Ovary (tissue), 9 donors: ENCODE data around the gene CADPS2. TPM values are rescaled to one million over a fixed set of nuclear protein-coding genes. Genes with fewer than 3 reads are reported as not detected.
"Not testable (repeated sequence)": the region's sequence is repeated elsewhere in the genome, so short reads cannot be mapped to it uniquely, and the experiment has no call there.

Experiments
- DNase-seq, 5 donors: peaks; one replicate each; pipeline ENCODE4 v3.0.0-alpha.2; 2019 to 2020
- H3K27ac ChIP-seq, 2 donors: fragments of 200-600 bp; one replicate each; pipeline versions ENCODE4 v1.5.1 to v1.8.0; 2019 to 2022
- H3K27me3 ChIP-seq: fragments of 200-600 bp; one replicate; pipeline ENCODE4 v1.8.0; 2022
- H3K36me3 ChIP-seq: fragments of 200-600 bp; sonication (generic); one replicate; pipeline ENCODE4 v1.5.1; 2019
- H3K4me1 ChIP-seq: one replicate; pipeline ENCODE4 v1.8.1; 2013; ENCODE audit warnings: mild to moderate bottlenecking, moderate library complexity; ENCODE audit not compliant: insufficient read depth
- H3K4me3 ChIP-seq: fragments of 200-600 bp; sonication (generic); one replicate; pipeline ENCODE4 v1.5.1; 2017
- H3K9me3 ChIP-seq, 2 donors: fragments of 200-600 bp in 1 of 2; sonication (generic) in 1 of 2; one replicate each; pipeline versions ENCODE4 v1.5.1 to v1.8.1; 2013 to 2019; ENCODE audit warnings: mild to moderate bottlenecking in 1 of 2, moderate library complexity in 1 of 2
- EP300 ChIP-seq: sonication (generic); formaldehyde crosslinking; IDR thresholded peaks from one replicate; pipeline ENCODE4 v1.6.1; 2017; ENCODE audit warnings: antibody characterized with exemption
- POLR2A ChIP-seq: fragments of 450-650 bp; IDR thresholded peaks from one replicate; pipeline ENCODE4 v1.6.1; 2017; ENCODE audit warnings: antibody characterized with exemption, mild to moderate bottlenecking, moderate library complexity
- WGBS, 3 donors: extraction: QIAGEN DNeasy Blood & Tissue Kit in 1 of 3; methylation state at CpG; one replicate each; pipeline versions ENCODE4 v1.1.5 to v1.1.7; 2013 to 2017; 5-methylcytosine and 5-hydroxymethylcytosine counted together
- intact Hi-C, 4 donors: fragments of 100-400 bp; cut with DNase I; formaldehyde crosslinking; loops; one replicate each; pipeline versions ENCODE4 v1.11.0 to v1.15.1; 2022 to 2023
- polyA plus RNA-seq, 2 donors: library from polyadenylated mRNA; stranded (reverse); fragments of 200-250 nt in 1 of 2; fragments of 350-450 nt in 1 of 2; fragmentation: Illumina TruSeq in 1 of 2; extraction: RNeasy Lipid Tissue Mini Kit (QIAGEN cat#74804) in 1 of 2; gene quantifications; one replicate each; pipeline ENCODE4 v1.2.3, GENCODE V29; 2013 to 2014
- total RNA-seq, 7 donors: library from RNA; depleted of rRNA in 2 of 7; stranded (reverse); fragments of >200 nt in 2 of 7; fragmentation: NEBNext Ultra II Directional in 3 of 7; extraction: Animal tissue kit (Norgen Biotek cat#: 25700) in 3 of 7; gene quantifications; one replicate each; pipeline versions ENCODE4 v1.1.0 to v1.2.4, GENCODE V29; 2016 to 2023
- TF ChIP-seq, protein P1 (sequence below), 3 donors: fragments of 450-650 bp in 2 of 3; fragments of 200-600 bp in 1 of 3; IDR thresholded peaks; one replicate each; pipeline versions ENCODE4 v1.5.1 to v1.8.0; 2016 to 2022; ENCODE audit warnings: antibody characterized with exemption in 3 of 3, mild to moderate bottlenecking in 1 of 3
- donor health status: DM: no; HTN: no; CAD: no; lungs with moderate emphysema.
- donor health status: DM: no; HTN: no; CAD: no.
- donor health status: Bipolar disorder and iron deficiency.
- donor health status: DM: yes; HTN: yes; CAD: no.
- donor health status: DM: no; HTN: no; CAD: no.
- donor health status: DM: yes; HTN: yes; CAD: no.

CADPS2 gene
- total and polyA plus RNA-seq, 9 donors = 10.1 to 26.7 (median 16.6) TPM

DNA sequence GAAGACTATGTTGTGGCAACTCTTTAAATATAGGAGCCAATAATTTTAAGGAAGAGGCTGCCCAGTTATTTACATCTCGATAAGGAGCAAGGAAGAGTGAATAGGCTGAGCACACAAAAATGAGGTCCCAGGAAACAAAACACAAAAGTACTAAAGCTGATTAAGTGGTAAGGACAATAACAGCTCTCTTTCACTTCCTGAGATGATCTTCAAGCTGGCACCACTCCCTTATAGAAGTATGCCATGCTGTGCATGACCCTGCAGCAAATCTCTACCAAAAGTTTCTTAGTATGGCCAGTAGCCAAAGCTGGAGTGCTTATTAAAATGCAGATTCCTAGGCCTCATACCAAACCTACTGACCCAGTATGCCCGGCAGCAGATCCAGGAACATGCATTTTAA is 39.7 kb downstream of the CADPS2 start:
- Histone ChIP-seq H3K4me1 (peaks cover 9% of the 10 kb centered on the region), H3K27ac (no peak overlapping the region), H3K9me3 (no peaks in the 10 kb centered on the region), H3K4me3 (no peak overlapping the region), H3K36me3 (no peaks in the 10 kb centered on the region), H3K27me3 (no peaks in the 10 kb centered on the region)
- no peak for DNase-seq
- 83 to 86% (median 84%) methylated on average over 2 of the region's 2 CpGs for WGBS, 3 donors
- intact Hi-C loops = no loop called here
- no peak for TF ChIP-seq POLR2A
- TF ChIP-seq, protein P1, sequence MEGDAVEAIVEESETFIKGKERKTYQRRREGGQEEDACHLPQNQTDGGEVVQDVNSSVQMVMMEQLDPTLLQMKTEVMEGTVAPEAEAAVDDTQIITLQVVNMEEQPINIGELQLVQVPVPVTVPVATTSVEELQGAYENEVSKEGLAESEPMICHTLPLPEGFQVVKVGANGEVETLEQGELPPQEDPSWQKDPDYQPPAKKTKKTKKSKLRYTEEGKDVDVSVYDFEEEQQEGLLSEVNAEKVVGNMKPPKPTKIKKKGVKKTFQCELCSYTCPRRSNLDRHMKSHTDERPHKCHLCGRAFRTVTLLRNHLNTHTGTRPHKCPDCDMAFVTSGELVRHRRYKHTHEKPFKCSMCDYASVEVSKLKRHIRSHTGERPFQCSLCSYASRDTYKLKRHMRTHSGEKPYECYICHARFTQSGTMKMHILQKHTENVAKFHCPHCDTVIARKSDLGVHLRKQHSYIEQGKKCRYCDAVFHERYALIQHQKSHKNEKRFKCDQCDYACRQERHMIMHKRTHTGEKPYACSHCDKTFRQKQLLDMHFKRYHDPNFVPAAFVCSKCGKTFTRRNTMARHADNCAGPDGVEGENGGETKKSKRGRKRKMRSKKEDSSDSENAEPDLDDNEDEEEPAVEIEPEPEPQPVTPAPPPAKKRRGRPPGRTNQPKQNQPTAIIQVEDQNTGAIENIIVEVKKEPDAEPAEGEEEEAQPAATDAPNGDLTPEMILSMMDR (IDR thresholded peaks at IDR 0.05) = no peak

DNA sequence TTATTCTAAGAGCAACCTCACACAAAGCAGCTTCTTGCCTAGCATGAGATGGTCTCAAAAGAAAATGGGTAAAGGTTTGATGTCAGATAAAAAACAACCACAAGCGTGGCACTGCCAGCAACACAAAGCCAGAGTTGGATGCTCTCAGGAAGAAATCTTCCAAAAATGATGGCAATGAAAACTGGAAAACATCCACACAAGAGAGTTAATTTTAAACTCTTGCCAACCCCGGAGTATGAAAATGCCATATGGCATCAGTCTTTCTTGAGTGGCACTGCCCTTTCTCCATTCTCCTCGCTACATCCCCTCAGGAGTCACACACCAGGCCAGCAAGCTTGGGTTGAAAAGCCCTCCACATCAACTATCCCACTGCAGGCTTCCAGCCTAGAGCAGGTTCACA is 41.0 kb downstream of the CADPS2 start:
- no peaks in the 10 kb centered on the region for H3K27me3 ChIP-seq
- peaks cover 9% of the 10 kb centered on the region for H3K4me1 ChIP-seq
- H3K36me3 ChIP-seq = no peaks in the 10 kb centered on the region
- 87 to 96% (median 93%) methylated on average over 3 of the region's 3 CpGs for WGBS, 3 donors
- intact Hi-C loops = no loop called here
- no peak overlapping the region for H3K4me3 ChIP-seq
- no peak overlapping the region for H3K27ac ChIP-seq
- TF ChIP-seq POLR2A (no peak), EP300 (no peak)
- TF ChIP-seq, protein P1 (IDR thresholded peaks at IDR 0.05) = no peak
- H3K9me3 ChIP-seq = no peaks in the 10 kb centered on the region
- DNase-seq = no peak

DNA sequence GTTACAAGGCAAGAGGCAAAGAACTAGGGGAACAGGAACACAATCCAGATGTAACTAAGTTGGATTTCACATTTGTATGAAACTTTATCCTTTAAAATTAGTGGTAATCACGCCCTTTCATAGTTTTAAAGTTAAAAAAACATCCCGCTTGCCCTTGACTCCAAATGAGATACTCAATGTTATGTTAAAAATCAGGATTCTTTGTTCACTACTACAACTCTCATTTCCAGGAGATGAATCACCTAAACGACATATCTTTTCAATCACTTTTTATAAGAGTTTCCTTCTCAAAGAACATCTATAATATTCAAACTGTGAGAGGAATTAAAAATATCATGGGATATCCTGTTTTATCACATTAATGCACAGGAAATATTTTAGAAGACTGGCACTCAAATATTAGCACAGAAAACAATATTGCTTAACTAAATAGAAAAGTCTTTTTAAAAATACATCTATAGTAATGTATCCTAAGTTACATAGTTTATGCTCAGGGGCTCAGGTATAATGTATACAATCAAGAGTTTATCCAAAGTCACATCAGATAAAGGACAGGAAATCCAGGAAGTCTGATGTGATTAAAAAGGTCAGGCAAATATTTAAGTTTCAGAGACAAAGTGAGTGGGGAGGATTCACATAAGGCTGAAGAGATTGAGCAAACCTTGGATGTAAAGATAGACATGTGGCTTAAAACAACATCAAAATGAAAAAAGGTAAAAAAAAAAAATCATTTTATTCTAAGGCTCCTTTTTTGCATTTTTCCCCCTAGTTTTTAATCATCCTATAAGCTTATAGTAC is 41.9 kb downstream of the CADPS2 start:
- no peak overlapping the region for H3K27ac ChIP-seq
- 55 to 73% (median 61%) methylated on average over 3 of the region's 3 CpGs for WGBS, 3 donors
- H3K36me3 ChIP-seq = no peaks in the 10 kb centered on the region
- TF ChIP-seq, protein P1 (IDR thresholded peaks at IDR 0.05) = no peak
- TF ChIP-seq POLR2A = no peak
- no peak for TF ChIP-seq EP300
- no peaks in the 10 kb centered on the region for H3K9me3 ChIP-seq
- DNase-seq = no peak
- H3K4me1 ChIP-seq = peaks cover 3% of the 10 kb centered on the region
- H3K4me3 ChIP-seq = no peak overlapping the region
- intact Hi-C loops = no loop called here
- no peaks in the 10 kb centered on the region for H3K27me3 ChIP-seq

DNA sequence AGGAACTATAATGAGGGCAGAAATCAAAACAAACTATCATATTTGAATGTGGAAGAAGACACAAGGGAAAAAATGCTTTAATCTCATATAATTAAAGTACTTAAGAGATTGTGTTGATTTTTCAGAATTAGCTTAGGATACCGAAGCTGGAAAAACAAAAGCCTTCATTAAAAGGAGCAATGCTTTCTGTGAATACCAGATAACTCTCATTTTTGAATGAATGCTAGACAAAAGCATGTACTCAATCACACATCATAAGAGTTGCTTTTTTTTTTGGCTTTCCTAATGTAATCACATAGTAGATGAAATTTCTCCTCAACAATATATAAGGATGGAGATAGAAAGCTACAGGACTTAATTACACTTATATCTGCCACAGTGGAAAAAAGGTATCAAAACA is 43.3 kb downstream of the CADPS2 start:
- Histone ChIP-seq H3K36me3 (no peaks in the 10 kb centered on the region), H3K27me3 (no peaks in the 10 kb centered on the region), H3K27ac (no peak overlapping the region), H3K9me3 (no peaks in the 10 kb centered on the region), H3K4me3 (no peak overlapping the region), H3K4me1 (peaks cover 1% of the 10 kb centered on the region)
- intact Hi-C loops = no loop called here
- TF ChIP-seq, protein P1 (IDR thresholded peaks at IDR 0.05) = no peak
- TF ChIP-seq EP300 (no peak), POLR2A (no peak)
- WGBS, 3 donors = 53 to 84% (median 66%) methylated on average over 1 of the region's 1 CpG
- no peak for DNase-seq

DNA sequence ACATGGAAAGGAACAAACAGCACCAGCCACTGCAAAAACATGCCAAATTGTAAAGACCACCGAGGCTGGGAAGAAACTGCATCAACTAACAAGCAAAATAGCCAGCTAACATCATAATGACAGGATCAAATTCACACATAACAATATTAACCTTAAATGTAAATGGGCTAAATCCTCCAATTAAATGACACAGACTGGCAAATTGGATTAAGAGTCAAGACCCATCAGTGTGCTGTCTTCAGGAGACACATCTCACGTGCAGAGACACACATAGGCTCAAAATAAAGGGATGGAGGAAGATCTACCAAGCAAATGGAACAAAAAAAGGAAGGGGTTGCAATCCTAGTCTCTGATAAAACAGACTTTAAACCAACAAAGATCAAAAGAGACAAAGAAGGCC is 50.0 kb downstream of the CADPS2 start:
- not testable (repeated sequence) for H3K27me3 ChIP-seq, H3K9me3 ChIP-seq, H3K4me3 ChIP-seq, H3K36me3 ChIP-seq, H3K4me1 ChIP-seq, DNase-seq, H3K27ac ChIP-seq
- intact Hi-C loops = loop anchor here in 1 of 4 donors (5.0 kb wide), 1 partner anchor 376 kb away; no protein-coding TSS in a partner anchor
- WGBS, 3 donors = 92 to 99% (median 95%) methylated on average over 2 of the region's 2 CpGs

DNA sequence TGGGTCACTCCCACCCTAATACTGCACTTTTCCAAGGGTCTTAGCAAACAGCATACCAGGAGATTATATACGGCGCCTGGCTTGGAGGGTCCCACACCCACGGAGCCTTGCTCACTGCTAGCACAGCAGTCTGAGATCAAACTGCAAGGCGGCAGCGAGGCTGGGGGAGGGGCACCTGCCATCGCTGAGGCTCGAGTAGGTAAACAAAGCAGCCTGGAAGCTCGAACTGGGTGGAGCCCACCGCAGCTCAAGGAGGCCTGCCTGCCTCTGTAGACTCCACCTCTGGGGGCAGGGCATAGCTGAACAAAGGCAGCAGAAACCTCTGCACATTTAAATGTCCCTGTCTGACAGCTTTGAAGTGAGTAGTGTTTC is 51.7 kb downstream of the CADPS2 start:
- H3K27ac ChIP-seq, H3K36me3 ChIP-seq, H3K4me1 ChIP-seq, intact Hi-C loops, H3K27me3 ChIP-seq, DNase-seq, H3K4me3 ChIP-seq, H3K9me3 ChIP-seq: not testable (repeated sequence)
- 69 to 80% (median 77%) methylated on average over 9 of the region's 9 CpGs for WGBS, 3 donors
